ENCODE data around the gene ZNF69. TPM values are rescaled to one million over a fixed set of nuclear protein-coding genes. Genes with fewer than 3 reads are reported as not detected.
"Not testable (repeated sequence)": the region's sequence is repeated elsewhere in the genome, so short reads cannot be mapped to it uniquely, and the experiment has no call there.

ZNF69 gene
- total RNA-seq, 1 donor from 2014 or later, result 3.7 TPM

DNA sequence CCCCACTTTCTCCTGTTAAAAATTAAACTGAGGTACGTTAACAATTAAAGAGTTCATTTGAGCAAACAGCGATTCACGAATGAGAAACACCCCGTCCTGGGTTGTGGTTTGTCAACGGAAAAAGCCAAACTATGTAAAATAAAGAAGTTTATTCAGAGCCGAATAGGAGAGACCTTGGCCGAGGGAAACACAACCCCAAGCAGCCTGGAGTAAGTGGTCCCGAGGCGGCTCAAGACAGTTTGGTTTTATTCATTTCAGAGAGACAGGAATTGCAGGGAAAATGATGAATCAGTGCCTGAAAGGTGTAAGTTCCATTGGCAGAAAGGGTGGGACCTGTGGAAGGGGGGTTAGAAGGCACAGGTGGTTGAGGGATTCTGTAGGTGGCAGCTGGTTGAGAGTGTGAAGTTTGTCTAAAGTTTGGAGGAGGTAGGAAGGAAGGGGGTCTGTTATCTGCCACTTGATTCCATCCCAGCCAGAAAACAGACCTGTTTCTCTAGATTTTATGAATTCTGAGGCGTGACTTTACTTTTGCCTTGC is 38.1 kb downstream of the ZNF69 start:
- Histone ChIP-seq H3K4me3 (ENCODE audit: low read length in 3 of 3) (peak overlapping the region; percentile 92 to 96 (median 96)), H3K4me1 (ENCODE audit: control insufficient read depth in 3 of 3, insufficient read depth in 3 of 3, low read length in 3 of 3) (peaks cover 12 to 18% (median 15%) of the 10 kb centered on the region in 3 donors), H3K9ac (ENCODE audit: low read depth in 1 of 3, low read length in 3 of 3) (peak overlapping the region; percentile 84 to 90 (median 87)), H3K27ac (ENCODE audit: low read depth, low read length) (peak overlapping the region; percentile 92)
- H3K36me3 ChIP-seq (ENCODE audit: control insufficient read depth in 3 of 3, insufficient read depth in 3 of 3, low read length in 3 of 3); H3K9me3 ChIP-seq (ENCODE audit: control insufficient read depth in 3 of 3, low read length in 3 of 3); H3K27me3 ChIP-seq (ENCODE audit: control insufficient read depth in 3 of 3, insufficient read depth in 3 of 3, low read length in 3 of 3): not testable (repeated sequence)

DNA sequence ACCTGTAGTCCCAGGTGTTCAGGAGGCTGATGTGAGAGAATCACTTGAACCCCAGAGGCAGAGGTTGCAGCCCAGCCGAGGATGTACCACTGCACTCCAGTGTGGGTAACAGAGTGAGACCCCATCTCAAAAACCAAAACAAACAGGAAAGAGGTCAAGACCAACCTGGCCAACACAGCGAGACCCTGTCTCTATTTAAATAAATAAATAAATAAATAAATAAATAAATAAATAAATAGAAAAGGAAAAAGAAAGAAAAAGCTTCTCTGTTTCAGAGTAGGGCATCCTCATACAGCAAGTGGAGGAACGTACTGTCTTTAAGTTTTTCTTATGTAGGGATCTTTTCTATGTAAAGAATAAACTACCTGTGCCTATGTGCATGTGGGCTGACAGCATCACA is 39.6 kb downstream of the ZNF69 start:
- no peak overlapping the region for H3K4me3 ChIP-seq (ENCODE audit: low read length in 3 of 3)
- H3K4me1 ChIP-seq (ENCODE audit: control insufficient read depth in 3 of 3, insufficient read depth in 3 of 3, low read length in 3 of 3), result peaks cover 12 to 18% (median 15%) of the 10 kb centered on the region in 3 donors
- peak overlapping the region in 1 of 3 donors; percentile 14 for H3K9ac ChIP-seq (ENCODE audit: low read depth in 1 of 3, low read length in 3 of 3)
- peaks cover 0 to 4% (median 0%) of the 10 kb centered on the region in 3 donors for H3K36me3 ChIP-seq (ENCODE audit: control insufficient read depth in 3 of 3, insufficient read depth in 3 of 3, low read length in 3 of 3)
- H3K27ac ChIP-seq (ENCODE audit: low read depth, low read length), result no peak overlapping the region
- no peaks in the 10 kb centered on the region for H3K9me3 ChIP-seq (ENCODE audit: control insufficient read depth in 3 of 3, low read length in 3 of 3)
- no peaks in the 10 kb centered on the region for H3K27me3 ChIP-seq (ENCODE audit: control insufficient read depth in 3 of 3, insufficient read depth in 3 of 3, low read length in 3 of 3)

DNA sequence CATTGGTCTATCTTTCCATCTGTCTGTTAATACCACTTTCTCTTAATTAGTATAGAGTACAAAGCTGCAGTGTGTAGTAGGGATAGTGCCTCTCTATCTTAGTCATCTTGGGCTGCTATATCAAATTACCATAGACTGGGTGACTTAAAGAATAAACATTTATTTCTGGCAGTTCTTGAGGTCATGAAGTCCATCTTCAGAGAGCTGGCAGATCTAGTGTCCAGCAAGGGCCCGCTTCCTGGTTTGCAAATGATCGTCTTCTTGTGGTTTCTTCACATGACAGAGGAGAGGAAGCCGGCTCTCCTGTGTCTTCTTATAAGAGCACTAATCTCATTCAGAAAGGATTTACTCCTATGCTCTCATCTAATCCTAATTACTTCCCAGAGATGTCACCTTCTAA is 43.5 kb downstream of the ZNF69 start:
- Histone ChIP-seq H3K27me3 (ENCODE audit: control insufficient read depth in 3 of 3, insufficient read depth in 3 of 3, low read length in 3 of 3) (no peaks in the 10 kb centered on the region), H3K9me3 (ENCODE audit: control insufficient read depth in 3 of 3, low read length in 3 of 3) (peaks cover 0 to 4% (median 2%) of the 10 kb centered on the region in 3 donors), H3K4me1 (ENCODE audit: control insufficient read depth in 3 of 3, insufficient read depth in 3 of 3, low read length in 3 of 3) (peaks cover 0 to 4% (median 2%) of the 10 kb centered on the region in 3 donors), H3K4me3 (ENCODE audit: low read length in 3 of 3) (no peak overlapping the region), H3K36me3 (ENCODE audit: control insufficient read depth in 3 of 3, insufficient read depth in 3 of 3, low read length in 3 of 3) (peaks cover 0 to 4% (median 0%) of the 10 kb centered on the region in 3 donors), H3K9ac (ENCODE audit: low read depth in 1 of 3, low read length in 3 of 3) (no peak overlapping the region), H3K27ac (ENCODE audit: low read depth, low read length) (no peak overlapping the region)

DNA sequence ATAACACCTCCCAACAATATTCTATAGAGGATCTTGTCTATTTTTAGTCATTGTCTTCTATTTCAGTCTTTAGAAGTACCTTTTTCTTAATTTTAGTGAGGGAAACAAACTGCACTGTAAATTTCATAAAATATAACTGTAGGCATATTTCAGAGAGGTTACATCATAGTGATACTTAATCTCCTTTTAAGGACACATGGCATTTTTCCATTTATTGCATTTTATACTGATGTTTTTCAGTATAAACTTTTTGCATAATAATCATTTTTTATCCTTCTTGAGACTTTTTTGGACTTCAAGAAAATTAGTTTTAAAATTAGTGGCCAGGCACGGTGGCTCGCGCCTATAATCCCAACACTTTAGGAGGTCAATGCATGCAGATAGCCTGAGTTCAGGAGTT is 43.9 kb downstream of the ZNF69 start:
- peaks cover 0 to 4% (median 0%) of the 10 kb centered on the region in 3 donors for H3K4me1 ChIP-seq (ENCODE audit: control insufficient read depth in 3 of 3, insufficient read depth in 3 of 3, low read length in 3 of 3)
- peaks cover 0 to 4% (median 2%) of the 10 kb centered on the region in 3 donors for H3K9me3 ChIP-seq (ENCODE audit: control insufficient read depth in 3 of 3, low read length in 3 of 3)
- peaks cover 0 to 4% (median 0%) of the 10 kb centered on the region in 3 donors for H3K36me3 ChIP-seq (ENCODE audit: control insufficient read depth in 3 of 3, insufficient read depth in 3 of 3, low read length in 3 of 3)
- no peak overlapping the region for H3K9ac ChIP-seq (ENCODE audit: low read depth in 1 of 3, low read length in 3 of 3)
- no peak overlapping the region for H3K27ac ChIP-seq (ENCODE audit: low read depth, low read length)
- H3K27me3 ChIP-seq (ENCODE audit: control insufficient read depth in 3 of 3, insufficient read depth in 3 of 3, low read length in 3 of 3), result no peaks in the 10 kb centered on the region
- no peak overlapping the region for H3K4me3 ChIP-seq (ENCODE audit: low read length in 3 of 3)

DNA sequence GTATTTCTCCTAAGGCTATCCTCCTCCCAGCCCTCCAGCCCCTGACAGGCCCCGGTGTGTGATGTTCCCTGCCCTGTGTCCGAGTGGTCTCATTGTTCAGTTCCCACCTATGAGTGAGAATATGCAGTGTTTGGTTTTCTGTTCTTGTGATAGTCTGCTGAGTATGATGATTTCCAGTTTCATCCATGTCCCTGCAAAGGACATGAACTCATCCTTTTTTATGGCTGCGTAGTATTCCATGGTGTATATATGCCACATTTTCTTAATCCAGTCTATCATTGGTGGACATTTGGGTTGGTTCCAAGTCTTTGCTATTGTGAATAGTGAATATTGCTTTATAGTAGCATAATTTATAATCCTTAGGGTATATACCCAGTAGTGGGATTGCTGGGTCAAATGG is 48.2 kb downstream of the ZNF69 start:
- not testable (repeated sequence) for H3K27ac ChIP-seq (ENCODE audit: low read depth, low read length); H3K27me3 ChIP-seq (ENCODE audit: control insufficient read depth in 3 of 3, insufficient read depth in 3 of 3, low read length in 3 of 3); H3K36me3 ChIP-seq (ENCODE audit: control insufficient read depth in 3 of 3, insufficient read depth in 3 of 3, low read length in 3 of 3); H3K9ac ChIP-seq (ENCODE audit: low read depth in 1 of 3, low read length in 3 of 3); H3K9me3 ChIP-seq (ENCODE audit: control insufficient read depth in 3 of 3, low read length in 3 of 3); H3K4me1 ChIP-seq (ENCODE audit: control insufficient read depth in 3 of 3, insufficient read depth in 3 of 3, low read length in 3 of 3); H3K4me3 ChIP-seq (ENCODE audit: low read length in 3 of 3)

DNA sequence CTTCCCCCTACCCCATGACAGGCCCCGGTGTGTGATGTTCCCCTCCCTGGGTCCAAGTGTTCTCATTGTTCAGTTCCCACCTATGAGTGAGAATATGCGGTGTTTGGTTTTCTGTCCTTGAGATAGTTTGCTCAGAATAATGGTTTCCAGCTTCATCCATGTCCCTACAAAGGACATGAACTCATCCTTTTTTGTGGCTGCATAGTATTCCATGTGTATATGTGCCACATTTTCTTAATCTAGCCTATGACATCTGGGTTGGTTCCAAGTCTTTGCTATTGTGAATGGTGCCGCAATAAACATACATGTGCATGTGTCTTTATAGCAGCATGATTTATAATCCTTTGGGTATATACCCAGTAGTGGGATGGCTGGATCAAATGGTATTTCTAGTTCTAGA is 50.8 kb downstream of the ZNF69 start:
- H3K9ac ChIP-seq (ENCODE audit: low read depth in 1 of 3, low read length in 3 of 3); H3K4me1 ChIP-seq (ENCODE audit: control insufficient read depth in 3 of 3, insufficient read depth in 3 of 3, low read length in 3 of 3); H3K36me3 ChIP-seq (ENCODE audit: control insufficient read depth in 3 of 3, insufficient read depth in 3 of 3, low read length in 3 of 3); H3K4me3 ChIP-seq (ENCODE audit: low read length in 3 of 3); H3K27ac ChIP-seq (ENCODE audit: low read depth, low read length); H3K27me3 ChIP-seq (ENCODE audit: control insufficient read depth in 3 of 3, insufficient read depth in 3 of 3, low read length in 3 of 3): not testable (repeated sequence)
- peaks cover 10 to 18% (median 11%) of the 10 kb centered on the region in 3 donors for H3K9me3 ChIP-seq (ENCODE audit: control insufficient read depth in 3 of 3, low read length in 3 of 3)

DNA sequence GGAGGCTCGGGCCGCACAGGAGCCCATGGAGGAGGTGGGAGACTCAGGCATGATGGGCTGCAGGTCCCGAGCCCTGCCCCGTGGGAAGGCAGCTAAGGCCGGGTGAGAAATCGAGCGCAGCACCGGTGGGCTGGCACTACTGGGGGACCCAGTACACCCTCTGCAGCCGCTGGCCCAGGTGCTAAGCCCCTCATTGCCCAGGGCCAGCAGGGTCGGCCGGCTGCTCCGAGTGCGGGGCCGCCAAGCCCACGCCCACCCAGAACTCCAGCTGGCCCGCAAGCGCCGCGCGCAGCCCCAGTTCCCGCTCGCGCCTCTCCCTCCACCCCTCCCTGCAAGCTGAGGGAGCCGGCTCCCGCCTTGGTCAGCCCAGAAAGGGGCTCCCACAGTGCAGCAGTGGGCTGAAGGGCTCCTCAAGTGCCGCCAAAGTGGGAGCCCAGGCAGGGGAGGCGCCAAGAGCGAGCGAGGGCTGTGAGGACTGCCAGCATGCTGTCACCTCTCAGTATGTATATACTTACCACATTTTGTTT is 53.8 kb downstream of the ZNF69 start:
- Histone ChIP-seq H3K9me3 (ENCODE audit: control insufficient read depth in 3 of 3, low read length in 3 of 3) (peaks cover 26 to 40% (median 30%) of the 10 kb centered on the region in 3 donors), H3K36me3 (ENCODE audit: control insufficient read depth in 3 of 3, insufficient read depth in 3 of 3, low read length in 3 of 3) (peaks cover 13 to 28% (median 27%) of the 10 kb centered on the region in 3 donors)

DNA sequence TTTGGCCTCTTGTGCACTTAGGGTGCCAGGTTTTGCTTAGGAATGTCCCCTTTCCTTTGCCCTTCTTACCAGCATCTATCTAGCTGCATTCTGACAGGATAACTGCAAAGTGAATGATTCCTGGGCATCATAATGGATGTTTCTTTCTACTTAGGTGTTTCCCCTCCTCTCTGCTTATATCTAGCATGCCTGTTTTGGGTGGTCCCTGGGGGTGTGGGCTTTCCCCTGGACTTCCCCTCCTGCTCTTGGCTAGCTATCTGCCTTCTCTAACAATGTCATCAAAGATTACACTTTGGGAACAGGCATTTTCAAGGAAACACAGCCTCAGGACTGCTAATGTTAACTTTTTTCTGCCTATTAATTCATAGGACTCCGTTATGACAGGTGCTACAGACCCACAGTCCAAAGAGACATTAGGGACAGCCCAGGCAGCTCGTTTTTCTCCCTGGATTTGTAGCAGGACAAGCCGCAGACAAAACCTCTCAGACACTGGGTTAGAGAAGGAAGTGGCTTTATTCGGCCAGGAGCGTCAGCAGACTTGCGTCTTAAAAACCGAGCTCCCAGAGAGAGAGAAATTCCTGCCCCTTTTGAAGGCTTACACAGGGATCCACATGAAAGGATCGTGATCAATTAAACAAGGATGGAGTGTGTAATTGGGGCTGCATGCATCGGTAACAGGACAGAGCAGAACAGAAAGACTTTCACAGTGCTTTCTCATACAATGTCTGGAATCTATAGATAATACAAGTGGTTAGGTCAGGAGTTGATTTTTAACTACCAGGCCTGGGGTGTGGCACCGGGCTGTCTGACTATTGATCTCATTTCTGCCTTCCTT is 54.6 kb downstream of the ZNF69 start:
- peaks cover 21 to 35% (median 32%) of the 10 kb centered on the region in 3 donors for H3K36me3 ChIP-seq (ENCODE audit: control insufficient read depth in 3 of 3, insufficient read depth in 3 of 3, low read length in 3 of 3)

More for the DNA sequence above, 53.8 kb downstream of the ZNF69 start:
- not testable (repeated sequence) for H3K9ac ChIP-seq (ENCODE audit: low read depth in 1 of 3, low read length in 3 of 3); H3K4me3 ChIP-seq (ENCODE audit: low read length in 3 of 3); H3K27ac ChIP-seq (ENCODE audit: low read depth, low read length); H3K4me1 ChIP-seq (ENCODE audit: control insufficient read depth in 3 of 3, insufficient read depth in 3 of 3, low read length in 3 of 3); H3K27me3 ChIP-seq (ENCODE audit: control insufficient read depth in 3 of 3, insufficient read depth in 3 of 3, low read length in 3 of 3)

DNA sequence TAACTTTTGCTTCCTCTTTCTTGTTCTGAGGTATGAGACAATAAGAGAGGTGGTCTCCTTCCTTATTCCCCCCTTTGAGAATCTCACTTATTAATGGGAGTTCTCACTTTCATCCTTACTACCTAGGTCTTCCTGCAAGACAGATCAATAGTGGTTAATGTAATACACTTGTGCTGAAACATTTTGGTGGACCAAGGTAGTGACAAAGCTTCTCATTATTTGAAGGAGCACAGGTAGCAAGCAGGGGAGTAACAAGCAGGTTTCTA is 55.2 kb downstream of the ZNF69 start:
- no peak overlapping the region for H3K27ac ChIP-seq (ENCODE audit: low read depth, low read length)
- H3K4me3 ChIP-seq (ENCODE audit: low read length in 3 of 3), result no peak overlapping the region
- H3K9me3 ChIP-seq (ENCODE audit: control insufficient read depth in 3 of 3, low read length in 3 of 3), result peaks cover 29 to 41% (median 40%) of the 10 kb centered on the region in 3 donors
- H3K4me1 ChIP-seq (ENCODE audit: control insufficient read depth in 3 of 3, insufficient read depth in 3 of 3, low read length in 3 of 3), result no peaks in the 10 kb centered on the region
- H3K36me3 ChIP-seq (ENCODE audit: control insufficient read depth in 3 of 3, insufficient read depth in 3 of 3, low read length in 3 of 3), result peaks cover 26 to 41% (median 38%) of the 10 kb centered on the region in 3 donors
- no peak overlapping the region for H3K9ac ChIP-seq (ENCODE audit: low read depth in 1 of 3, low read length in 3 of 3)
- H3K27me3 ChIP-seq (ENCODE audit: control insufficient read depth in 3 of 3, insufficient read depth in 3 of 3, low read length in 3 of 3), result no peaks in the 10 kb centered on the region

More for the DNA sequence above, 54.6 kb downstream of the ZNF69 start:
- Histone ChIP-seq H3K9me3 (ENCODE audit: control insufficient read depth in 3 of 3, low read length in 3 of 3) (peaks cover 27 to 38% (median 36%) of the 10 kb centered on the region in 3 donors), H3K27ac (ENCODE audit: low read depth, low read length) (no peak overlapping the region), H3K27me3 (ENCODE audit: control insufficient read depth in 3 of 3, insufficient read depth in 3 of 3, low read length in 3 of 3) (no peaks in the 10 kb centered on the region), H3K4me1 (ENCODE audit: control insufficient read depth in 3 of 3, insufficient read depth in 3 of 3, low read length in 3 of 3) (no peaks in the 10 kb centered on the region), H3K4me3 (ENCODE audit: low read length in 3 of 3) (peak overlapping the region in 1 of 3 donors; percentile 1), H3K9ac (ENCODE audit: low read depth in 1 of 3, low read length in 3 of 3) (no peak overlapping the region)

DNA sequence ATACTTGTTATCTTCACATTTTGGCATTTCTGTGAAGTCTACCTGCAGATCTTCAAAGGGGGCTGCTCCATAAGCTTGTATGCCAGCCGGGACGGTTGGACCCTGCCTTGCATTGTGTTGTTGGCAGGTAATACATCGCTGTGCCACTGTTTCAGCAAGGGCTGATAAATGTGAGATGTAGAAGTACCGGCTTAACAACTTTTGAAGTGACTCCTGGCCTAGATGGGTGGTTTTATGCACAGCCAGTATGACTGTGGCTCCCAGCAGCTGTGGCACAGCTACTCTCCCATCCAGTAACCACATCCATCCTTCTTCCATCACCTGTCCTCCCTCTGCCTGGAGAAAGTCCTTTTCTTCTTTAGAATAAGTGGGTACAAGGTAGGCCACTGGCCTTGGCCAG is 57.1 kb downstream of the ZNF69 start:
- Histone ChIP-seq H3K9ac (ENCODE audit: low read depth in 1 of 3, low read length in 3 of 3) (no peak overlapping the region), H3K4me1 (ENCODE audit: control insufficient read depth in 3 of 3, insufficient read depth in 3 of 3, low read length in 3 of 3) (no peaks in the 10 kb centered on the region), H3K36me3 (ENCODE audit: control insufficient read depth in 3 of 3, insufficient read depth in 3 of 3, low read length in 3 of 3) (peaks cover 45 to 57% (median 56%) of the 10 kb centered on the region in 3 donors), H3K27ac (ENCODE audit: low read depth, low read length) (no peak overlapping the region), H3K4me3 (ENCODE audit: low read length in 3 of 3) (no peak overlapping the region), H3K9me3 (ENCODE audit: control insufficient read depth in 3 of 3, low read length in 3 of 3) (peaks cover 43 to 60% (median 56%) of the 10 kb centered on the region in 3 donors), H3K27me3 (ENCODE audit: control insufficient read depth in 3 of 3, insufficient read depth in 3 of 3, low read length in 3 of 3) (no peaks in the 10 kb centered on the region)
